Retinal pigment epithelial cell (primary cell): ENCODE measurements around the gene IL1RAPL1.

Experiments used
- DNase-seq: peaks from one replicate; pipeline ENCODE4 v3.0.0-alpha.2; 2010; ENCODE audit warnings: low read depth
- H3K4me3 ChIP-seq: 2 replicates; pipeline ENCODE4 v1.5.1; 2011; ENCODE audit warnings: mild to moderate bottlenecking, low read length, control low read depth, moderate library complexity
- TF ChIP-seq, protein P1 (sequence below): conservative IDR thresholded peaks from 2 replicates; pipeline ENCODE4 v1.5.1; 2011; ENCODE audit warnings: low read depth, low read length, control low read depth, inconsistent platforms

Gene IL1RAPL1

DNA sequence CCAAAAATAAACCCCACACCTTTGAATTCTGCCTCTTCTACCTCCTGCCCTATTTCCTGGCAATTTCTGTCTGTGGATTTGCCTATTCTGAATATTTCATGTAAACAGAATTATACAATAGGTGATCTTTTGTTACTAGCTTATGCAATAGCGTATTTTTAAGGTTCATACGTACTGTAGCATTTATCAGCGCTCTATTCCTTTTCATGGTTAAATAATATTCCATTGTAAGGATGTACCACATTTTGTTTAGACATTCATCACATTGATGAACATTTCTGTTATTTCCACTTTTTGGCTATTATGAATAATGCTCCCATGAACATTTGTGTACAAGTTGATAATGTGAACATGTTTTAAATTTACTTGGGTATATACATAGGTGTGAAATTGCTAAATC, 847.7 kb downstream of the IL1RAPL1 start:
- no peak for DNase-seq
- TF ChIP-seq, protein P1, sequence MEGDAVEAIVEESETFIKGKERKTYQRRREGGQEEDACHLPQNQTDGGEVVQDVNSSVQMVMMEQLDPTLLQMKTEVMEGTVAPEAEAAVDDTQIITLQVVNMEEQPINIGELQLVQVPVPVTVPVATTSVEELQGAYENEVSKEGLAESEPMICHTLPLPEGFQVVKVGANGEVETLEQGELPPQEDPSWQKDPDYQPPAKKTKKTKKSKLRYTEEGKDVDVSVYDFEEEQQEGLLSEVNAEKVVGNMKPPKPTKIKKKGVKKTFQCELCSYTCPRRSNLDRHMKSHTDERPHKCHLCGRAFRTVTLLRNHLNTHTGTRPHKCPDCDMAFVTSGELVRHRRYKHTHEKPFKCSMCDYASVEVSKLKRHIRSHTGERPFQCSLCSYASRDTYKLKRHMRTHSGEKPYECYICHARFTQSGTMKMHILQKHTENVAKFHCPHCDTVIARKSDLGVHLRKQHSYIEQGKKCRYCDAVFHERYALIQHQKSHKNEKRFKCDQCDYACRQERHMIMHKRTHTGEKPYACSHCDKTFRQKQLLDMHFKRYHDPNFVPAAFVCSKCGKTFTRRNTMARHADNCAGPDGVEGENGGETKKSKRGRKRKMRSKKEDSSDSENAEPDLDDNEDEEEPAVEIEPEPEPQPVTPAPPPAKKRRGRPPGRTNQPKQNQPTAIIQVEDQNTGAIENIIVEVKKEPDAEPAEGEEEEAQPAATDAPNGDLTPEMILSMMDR, result no peak
- H3K4me3 ChIP-seq, result no peak overlapping the region

DNA sequence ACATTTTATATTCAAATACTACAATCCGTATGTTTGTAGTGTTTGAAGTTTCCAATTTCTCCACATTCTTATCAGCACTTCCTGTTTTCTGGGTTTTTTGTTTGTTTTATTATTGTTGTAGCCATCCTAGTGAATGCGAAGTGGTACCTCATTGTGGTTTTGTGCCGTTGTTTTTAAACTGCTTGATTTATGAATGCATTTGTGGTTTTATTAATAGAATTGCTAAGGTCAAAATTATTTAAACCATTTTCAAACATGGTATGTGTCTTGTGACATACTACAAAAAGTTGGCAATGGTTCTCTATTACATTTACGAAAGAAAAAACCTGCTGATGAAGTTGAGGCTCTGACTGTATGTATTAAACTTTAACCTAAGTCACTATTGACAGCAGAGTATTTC, 848.1 kb downstream of the IL1RAPL1 start:
- no peak overlapping the region for H3K4me3 ChIP-seq
- DNase-seq, result no peak
- TF ChIP-seq, protein P1, result no peak

DNA sequence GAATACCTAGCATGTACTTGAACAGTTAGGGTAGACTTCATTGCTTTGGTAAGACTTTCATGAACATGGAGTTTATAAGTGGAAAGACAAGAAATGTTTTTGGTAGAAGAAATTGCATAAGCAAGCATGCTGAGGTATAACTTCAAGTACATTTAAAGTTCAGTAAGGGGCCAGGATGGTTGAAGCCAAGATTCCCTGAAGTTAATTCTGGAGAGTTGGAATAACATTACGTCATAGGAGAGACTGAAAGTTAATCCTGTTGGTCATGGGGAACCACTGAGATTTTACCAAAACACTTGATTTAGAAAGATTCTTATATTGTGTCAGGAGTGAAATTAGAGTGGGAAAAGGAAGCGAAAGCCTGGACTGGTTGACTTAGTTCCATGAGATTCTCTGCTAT, 860.6 kb downstream of the IL1RAPL1 start:
- TF ChIP-seq, protein P1, result no peak
- no peak overlapping the region for H3K4me3 ChIP-seq
- DNase-seq, result no peak

DNA sequence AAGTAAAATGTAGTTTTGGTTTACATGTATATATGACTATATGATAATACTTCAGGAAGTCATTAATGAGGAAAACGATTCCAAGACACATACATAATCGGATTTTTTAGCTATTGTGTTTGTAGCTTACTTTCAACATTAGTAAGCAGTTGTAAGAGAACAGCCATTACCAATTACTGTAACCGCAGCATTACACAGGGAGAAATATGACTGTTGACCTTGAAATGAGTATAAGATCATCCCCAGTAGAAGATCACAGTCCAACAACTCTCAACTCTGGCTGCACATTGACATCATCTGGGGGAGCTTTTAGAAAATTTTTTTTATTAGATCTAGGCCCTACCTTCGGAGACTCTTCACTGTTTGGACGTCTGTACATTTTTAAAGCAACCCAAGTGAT, 866.1 kb downstream of the IL1RAPL1 start:
- no peak for DNase-seq
- no peak overlapping the region for H3K4me3 ChIP-seq
- TF ChIP-seq, protein P1, result no peak

DNA sequence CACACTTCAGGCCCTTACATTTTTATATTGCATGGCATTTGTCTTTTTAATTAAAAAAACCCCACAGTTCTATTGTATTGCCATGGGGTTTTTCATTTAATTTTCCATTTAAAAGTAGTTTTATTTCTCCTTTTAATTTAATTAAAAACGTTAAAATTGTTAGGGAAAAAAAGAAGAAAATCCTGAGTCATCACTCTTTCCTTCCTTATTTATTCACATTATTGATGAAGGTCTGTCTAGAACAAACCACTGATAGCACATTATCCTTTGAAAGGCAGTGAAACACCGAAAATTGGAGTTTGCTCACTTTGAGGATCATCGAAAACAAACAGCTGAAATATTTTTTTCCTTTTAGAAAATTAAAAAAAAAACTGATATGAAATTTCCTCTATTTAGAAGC, 868.5 kb downstream of the IL1RAPL1 start:
- no peak overlapping the region for H3K4me3 ChIP-seq
- no peak for DNase-seq
- TF ChIP-seq, protein P1, result no peak

DNA sequence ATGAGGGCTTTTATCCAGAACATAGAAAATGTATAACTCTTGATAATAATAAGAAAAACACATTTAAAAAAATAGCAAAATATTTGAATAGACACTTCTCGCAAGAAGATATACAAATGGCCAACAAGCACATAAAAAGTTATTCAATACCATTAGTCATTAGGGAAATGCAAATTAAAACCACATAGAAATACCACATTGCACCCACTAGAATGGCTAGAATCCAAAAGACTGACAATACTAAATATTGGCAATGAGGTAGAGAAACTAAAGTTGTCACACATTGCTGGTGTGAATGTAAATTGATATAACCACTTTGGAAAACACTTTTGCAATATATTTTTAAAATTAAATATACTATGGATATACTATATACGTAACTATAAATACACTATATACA, 873.8 kb downstream of the IL1RAPL1 start:
- DNase-seq, result no peak
- H3K4me3 ChIP-seq, result no peak overlapping the region
- TF ChIP-seq, protein P1, result no peak

DNA sequence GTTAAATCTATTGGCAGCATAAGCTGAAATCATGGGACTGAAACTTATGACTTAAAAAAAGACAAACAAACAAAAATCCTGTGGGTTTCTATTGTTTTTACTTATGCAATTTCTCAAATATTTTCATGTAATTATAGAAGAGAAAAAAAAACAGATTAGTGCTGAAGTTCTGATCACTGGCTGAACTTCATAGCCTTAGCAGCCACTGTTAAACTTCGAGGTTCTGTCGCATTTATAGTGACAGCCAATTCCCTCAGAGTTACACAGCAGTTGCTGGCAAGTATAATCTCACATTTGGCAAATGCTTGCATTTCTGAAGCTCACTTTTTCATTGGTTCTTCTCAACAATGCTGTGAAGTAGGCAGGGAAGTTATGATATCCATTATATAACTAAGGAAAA, 879.2 kb downstream of the IL1RAPL1 start:
- TF ChIP-seq, protein P1, result no peak
- DNase-seq, result peak; percentile 73
- H3K4me3 ChIP-seq, result no peak overlapping the region
